Activated naive CD8-positive, alpha-beta T cell treated with anti-CD3 and anti-CD28 coated beads, Interleukin-2, amount 50 U/mL, for 16 hours (primary cell): ENCODE data around the gene PDYN.

Experiments
- DNase-seq: peaks from one replicate; pipeline ENCODE4 v3.0.0-alpha.2; 2020; ENCODE audit warnings: low read depth, low spot score

PDYN gene

DNA sequence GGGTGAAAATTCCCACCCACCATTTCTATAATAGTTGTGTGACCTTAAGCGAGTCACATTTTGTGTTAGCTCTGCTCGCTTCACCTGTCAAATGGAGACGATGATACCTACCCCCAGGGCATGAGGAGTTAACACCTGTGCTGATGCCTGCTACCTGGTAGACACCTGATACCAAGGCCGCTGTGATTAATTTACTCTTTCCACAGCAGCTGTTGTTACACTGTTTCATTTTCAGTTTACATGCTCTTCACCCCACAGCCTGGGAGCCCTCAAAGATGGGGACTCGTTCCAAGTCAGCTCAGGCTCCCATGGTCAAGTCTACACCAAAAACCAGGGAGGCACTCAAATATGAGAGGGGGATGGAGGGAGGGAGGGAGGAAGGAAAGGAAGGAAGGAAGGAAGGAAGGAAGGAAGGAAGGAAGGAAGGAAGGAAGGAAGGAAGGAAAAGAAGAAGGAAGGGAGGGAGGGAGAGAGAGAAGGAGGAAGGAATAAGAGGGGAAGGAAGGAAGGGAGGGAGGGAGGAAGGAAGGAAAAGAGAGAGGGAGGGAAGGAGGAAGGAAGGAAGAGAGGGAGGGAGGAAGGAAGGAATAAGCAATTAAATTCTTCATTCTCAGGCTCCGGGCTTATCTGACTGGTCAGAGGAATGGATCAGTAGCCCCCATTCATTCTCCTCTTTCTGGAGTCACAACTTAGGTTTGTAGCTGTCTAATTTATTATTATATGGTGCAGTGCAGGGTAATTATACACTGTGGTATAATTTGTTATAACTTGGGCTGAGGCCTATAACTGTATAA, 40.9 kb downstream of the PDYN start:
- DNase-seq: no peak

DNA sequence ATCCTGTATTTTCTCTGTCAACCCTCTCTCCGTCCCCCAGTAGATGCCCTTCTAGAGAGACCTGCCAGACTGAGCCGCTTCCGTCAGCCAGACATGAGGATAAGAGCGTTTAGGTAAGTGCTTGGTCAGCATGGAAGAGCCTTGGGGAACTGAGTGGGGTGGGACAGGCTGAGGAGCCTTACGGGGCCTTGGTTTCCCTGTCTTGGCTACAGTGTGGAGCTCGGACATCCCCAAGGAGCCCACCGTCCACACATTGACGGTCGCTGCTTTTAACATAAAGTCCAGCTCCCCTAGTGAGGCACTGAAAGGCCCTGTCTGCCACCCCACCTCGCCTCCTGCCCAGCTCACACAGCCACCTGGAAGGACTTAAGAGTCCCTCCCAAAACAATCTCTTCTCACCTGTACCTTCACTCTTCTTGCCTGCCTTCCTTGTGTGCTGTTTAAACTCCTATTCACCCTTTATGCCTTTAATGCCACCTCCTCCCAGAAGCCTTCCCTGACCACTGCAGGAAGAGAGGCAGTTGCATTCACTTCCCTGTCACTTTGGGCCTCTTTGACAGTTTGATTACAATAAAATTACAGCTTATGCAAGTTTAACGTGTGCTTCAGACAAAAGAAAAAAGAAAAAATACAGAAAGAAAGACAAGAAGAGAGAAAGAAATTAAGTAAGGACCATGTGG, 42.3 kb downstream of the PDYN start:
- DNase-seq: no peak

DNA sequence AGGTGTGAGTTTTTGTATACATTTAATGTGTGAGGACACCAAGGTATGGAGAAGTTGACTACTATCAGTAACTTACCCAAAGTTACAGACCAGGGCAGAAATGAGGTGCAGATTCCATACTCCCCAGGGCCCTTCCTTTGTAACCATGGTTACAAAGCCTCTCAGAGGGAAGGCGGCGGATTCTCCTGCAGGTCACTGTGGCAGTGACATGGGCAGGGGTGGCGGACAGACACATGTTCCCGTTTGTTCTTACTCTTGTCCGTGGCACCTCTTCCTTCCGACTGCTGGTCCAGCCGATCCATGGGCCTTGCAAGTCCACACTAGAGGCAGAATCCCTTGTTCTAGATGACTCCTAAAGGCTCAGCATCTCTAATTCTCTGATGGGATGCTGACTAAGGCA, 43.0 kb downstream of the PDYN start:
- DNase-seq: no peak

DNA sequence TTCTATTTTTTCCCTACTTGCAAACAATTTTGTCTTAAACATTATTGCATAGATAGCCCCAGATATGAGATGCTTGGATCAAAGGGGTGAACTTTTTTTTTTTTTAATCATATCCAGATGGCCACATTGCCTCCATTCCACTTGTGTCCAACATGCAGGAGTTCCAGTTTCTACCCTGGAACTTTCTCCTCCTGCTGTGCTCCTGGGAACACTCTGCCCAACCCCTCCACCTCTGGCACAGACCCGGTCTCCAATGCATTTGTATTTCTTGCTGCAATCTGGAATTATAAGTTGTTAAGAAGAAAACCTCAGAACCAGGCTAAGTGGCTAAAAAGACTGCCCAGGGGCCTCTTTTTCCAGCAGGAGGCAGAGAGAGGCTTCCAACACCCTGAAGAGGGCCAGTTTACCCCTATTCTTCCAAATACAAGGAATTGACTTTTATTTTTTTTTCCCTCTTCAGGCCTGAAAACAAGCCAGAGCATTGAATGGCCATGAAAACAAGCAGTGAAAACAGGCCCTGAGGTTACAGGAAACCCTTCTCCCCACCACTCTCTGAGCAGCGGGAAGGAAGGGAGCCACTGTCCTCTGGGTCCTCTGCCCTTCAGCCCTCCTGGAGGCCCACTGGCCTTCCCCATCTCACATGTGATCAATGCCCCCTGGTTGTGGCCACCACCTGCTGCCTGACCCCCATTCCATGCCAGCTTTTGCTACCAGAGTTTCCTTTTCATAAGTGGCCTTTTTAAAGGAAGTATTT, 44.3 kb downstream of the PDYN start:
- DNase-seq: no peak

DNA sequence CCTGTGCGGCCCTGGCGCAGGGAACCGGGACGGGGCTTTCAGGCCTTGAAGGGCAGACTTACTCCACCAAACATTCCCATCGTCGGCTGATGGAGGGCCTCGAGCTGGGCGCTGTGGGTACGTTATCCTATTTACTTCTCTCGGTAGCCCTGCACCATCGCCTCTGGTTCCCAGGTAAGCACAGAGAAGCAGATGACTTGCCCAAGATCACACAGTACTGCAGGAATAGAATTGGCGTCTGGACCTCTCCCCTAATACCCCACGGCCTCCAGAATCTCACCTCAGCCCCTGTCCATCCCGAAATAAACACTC, 46.4 kb downstream of the PDYN start:
- DNase-seq: no peak

DNA sequence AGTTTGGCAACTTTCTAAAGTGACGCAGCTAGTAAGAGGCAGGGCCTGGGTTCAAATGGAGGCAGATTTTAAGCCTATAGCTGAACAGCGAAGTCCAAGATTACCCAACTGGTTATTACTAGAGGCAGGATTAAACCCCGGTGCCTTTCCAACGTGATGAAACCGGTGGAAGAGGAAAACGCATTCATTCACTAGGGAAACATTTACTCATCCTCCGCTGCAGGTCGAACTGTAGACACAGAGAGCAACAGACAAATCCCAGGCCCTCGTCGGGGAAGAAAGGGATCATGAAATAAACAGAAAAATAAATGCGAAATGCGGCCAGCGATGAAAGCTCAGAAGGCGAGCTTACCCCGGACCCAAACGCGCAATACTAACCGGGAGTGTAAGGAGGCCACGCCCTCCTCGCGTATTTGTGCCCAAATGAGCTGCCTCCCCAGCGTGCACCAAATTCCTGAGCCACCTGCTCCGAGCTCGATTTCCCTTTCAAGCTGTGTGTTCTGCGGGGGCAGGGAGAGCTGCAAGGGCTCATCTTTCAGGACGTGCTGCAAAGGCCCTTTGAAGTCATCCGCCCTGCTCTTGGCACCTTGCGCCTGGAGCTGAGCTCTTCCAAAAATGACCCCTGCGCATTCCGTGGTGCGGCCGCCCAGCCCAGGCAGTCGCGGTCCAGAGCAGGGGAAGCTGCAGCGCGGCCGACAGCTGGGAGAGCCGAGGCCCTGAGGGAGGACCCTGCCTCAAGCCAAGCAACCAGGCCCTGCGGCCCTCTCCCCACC, 46.9 kb downstream of the PDYN start:
- DNase-seq: no peak

DNA sequence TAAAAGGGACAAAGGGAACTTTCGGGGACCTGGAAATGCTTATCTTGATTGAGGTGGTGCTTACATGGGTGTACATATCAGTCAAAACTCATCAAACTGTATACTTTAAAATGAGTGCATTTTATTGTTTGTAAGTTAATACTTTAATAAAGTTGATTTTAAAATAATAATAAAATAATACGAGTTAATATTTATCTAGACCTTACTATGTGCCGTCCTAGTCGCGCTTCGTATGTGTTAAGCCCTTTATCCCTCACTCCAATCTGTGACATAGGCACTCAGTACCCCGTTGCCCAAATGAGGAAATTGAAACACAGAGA, 47.5 kb downstream of the PDYN start:
- DNase-seq: no peak

DNA sequence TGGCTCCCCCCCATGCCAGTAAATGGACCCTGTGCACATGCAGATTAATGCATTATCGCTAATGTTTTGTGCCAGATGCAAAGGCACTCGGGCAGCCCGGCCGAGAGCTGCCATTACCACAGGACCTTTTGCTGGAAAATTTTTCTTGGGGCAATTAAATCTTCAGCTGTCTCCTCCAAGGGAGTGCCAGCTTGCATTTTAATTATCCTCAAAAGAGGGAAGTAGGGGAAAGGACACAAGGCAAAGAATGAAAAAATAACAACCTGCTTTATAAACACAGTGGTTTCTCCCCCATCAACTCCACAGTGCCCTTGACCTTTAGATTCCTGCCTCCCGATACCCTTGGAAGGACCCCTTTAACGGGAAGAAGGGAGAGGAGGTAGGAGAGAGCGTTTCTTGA, 48.2 kb downstream of the PDYN start:
- DNase-seq: no peak

DNA sequence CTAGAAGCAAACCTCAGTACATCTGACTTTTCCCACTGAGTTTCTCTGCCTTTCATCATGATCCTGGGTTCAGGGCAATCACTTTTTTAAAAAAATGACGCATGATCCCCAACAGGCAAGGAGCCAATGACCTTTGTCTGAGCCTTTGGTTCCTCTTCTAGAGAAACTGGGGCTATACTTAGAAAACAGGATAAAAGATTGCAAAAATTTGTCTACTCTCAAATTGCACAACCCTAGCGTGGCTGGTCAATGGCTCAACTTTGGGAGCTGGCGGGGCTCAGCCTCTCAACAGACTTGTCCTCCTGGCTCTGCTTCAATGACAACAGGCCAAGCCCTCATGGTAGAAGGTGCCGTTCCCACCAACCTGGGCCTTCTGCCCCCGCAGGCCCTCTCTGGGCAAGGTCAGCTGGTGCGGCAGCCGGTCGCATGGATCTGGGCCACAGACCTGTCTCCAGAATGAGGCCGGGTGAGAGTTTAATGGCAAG, 48.7 kb downstream of the PDYN start:
- DNase-seq: no peak

DNA sequence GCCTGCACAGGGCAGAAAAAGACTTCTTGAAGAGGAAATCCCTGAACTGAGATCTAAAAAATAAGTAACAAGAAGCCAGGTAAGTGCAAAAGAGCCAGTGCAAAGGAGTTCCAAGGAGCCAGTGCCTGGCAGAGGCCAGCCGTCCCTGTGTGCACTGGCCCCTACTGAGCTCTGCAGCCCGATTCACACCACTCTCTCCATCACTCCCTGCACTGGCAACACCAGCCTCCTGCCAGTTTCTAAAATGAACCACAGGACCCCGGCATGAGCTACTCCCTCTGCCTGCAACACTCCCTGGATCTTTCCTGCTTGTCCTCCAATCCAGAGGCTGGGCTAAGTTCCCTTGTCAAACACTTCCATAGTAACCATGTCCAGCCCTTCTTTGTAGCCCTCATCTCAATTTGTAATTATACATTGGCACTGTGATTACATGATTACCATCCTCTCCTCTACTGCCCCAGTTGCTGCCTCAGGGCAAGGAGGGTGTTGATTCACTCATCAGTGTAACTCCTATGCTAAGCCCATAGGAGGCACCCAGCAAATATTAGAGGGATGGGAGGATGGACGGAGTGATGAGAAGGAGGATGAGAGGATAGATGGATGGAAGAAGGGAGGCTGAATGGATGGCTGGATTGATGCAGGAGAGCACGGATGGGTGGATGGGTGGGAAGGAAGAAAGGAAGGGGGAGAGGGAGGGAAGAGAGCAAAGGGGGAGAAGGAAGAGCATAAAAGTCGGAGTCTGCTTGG, 49.3 kb downstream of the PDYN start:
- no peak for DNase-seq

DNA sequence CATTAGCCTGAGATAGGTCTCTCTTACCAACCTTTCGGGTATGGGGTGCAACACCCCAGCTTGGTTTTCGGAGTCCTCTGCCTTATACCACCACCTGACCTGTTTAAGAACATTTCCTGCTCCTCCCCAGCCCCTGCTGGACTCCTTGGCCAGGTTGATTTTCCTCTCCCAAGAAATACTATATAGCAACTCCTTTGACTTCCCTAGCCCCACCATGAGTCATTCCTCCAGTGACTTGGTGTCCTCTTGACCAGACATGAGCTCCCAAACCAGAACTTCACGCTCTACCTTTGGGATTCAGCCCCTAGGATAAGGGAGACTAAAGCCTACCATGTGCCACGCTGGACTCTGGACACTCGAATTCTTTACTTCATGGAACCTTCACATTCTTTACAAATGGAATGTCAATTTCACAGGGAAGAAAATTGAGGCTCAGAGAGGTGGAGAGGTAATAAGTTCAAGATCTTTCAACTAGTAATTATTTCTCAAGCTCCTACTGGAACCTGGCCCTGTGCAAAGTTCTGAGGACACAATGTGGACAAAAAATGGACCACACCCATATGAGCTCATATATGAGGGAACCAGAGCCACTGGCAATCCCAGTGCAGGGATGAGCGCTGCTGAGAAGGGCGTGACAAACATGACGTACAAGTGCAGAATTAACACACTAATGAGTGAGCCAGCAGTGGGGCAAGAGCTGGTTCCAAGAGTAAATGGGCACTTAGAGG, 50.4 kb downstream of the PDYN start:
- DNase-seq: no peak

DNA sequence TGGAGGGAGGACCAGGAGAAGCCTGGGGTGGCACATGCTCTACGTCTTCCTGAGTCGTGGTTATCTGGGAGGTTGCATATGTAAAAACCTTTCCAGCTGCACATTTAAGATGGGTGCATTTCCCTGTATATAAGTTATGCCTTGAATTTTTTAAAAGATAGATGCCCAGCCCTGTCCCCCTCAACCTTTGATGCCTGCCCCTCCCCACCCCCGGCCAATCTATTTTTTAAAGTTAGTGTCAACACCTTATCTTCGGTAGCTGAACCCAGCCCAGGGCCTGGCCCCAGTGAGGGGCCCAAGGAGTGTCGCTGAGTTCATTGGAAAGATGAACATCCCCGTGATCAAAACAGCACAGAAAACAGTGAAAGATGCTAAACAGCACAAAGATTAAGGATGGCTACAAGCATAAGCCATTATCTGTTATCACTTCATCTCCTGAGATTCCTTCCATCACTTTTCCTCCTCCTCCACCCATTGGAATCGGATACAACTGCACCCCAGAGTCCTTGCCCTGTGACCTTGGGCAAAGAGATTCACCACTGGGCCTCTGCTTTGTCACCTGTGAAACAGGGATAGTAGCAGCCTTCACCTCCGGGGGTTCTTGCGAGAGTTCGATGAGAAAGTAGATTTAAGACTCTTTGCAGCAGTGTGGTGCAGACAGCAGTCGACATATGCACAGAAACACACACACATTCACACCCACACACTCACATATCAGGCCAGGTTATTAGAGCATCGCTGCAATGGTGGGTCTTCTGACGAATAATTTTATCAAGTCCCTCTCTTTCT, 51.2 kb downstream of the PDYN start:
- no peak for DNase-seq

DNA sequence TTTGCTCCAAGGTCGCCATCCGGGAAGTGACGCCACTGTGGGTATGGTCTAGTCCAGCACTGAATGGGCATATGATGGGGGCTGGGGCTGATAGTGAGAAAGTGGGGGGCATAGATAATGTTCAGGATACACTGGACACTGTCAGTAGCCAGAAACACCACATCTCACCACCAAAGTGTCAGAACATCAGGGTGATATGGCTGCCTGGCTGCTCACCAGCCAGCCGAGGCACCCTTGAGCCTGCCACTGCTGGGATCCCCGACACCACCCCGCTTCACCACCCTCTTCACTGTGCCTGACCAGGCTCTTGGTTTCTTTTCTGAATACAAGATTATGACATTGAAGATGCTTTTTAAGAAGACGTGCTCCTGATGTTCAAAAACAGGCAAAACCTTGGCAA, 51.8 kb downstream of the PDYN start:
- DNase-seq: no peak

DNA sequence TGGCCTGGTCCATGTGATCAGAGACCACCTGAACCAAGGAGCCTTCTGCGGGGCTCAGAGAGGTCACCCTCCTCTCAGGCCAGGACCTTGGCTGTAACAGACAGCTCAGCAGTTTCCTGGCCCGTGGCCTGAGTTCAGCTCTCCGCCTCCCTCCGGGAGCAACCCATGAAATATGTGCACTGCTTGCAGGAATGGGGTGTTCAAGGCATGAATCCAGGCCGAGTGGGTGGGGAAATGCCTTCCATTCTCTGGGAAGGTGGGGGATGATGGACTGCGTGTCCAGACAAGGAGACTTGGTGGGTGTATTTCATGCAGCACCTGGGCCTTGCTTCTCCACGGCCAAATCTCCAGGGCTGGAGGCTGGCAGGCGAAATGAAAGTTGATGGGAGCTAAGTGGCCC, 52.6 kb downstream of the PDYN start:
- no peak for DNase-seq

DNA sequence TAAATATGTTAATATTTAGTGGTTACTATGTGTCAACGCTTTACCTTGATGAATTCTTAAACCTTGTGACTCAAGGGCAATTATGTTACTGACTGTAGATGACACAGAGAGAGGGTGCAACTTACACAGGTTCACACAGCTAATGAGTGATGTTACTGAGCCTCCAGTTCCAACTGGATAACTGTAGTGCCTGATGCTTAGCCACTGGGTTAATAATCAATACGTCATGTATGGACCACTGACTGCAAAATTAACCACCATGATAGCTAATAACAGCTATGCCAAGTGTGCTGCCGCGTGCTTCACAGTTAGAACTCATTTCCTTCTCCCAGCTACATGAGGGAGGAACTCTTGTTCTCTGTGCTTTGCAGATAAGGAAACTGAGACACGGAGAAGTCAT, 53.3 kb downstream of the PDYN start:
- no peak for DNase-seq

DNA sequence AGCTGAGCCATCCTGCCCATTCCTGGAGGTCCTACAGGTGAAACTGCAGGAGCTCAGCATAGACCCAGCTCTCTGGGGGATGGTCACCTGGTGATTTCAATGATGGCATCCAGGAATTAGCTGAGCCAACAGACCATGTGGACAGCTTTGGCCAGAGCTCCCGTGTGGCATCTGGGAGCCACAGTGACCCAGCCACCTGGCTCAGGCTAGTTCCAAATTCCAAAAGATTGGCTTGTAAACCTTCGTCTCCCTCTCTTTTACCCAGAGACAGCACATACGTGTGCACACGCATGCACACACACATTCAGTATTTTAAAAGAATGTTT, 54.6 kb downstream of the PDYN start:
- no peak for DNase-seq

DNA sequence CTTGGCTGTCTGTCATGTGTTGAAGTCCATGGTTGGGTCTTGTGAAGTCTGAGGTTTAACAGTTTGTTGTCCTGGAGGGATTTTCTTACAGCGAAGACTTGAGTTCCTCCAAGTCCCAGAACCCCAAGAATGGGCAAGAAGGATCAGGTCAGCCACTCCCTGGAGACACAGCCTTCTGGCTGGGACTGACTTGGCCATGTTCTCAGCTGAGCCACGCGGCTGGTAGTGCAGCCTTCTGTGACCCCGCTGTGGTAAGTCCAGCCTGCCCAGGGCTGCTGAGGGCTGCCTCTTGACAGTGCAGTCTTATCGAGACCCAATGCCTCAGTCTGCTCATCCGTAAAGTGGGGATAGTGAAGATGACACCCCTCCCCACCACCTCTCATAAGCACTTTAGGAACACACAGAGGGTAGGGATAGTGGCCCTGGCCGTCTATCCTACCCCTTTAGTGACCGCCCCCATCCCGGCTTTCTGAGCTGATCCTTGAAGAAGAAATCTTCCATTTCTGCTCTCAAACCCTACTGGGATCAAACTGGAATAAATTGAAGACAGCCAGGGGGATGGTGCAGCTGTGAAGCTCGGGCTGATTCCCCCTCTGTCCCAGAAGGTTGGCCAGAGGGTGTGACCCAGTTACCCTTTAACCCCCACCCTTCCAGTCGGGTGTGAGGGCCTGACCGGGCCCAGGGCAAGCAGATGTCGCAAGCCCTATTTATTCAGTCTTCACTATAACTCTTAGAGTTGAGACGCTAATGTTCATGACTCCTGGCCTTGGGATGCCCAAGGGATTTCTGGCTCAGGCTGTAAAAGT, 55.2 kb downstream of the PDYN start:
- DNase-seq: no peak

DNA sequence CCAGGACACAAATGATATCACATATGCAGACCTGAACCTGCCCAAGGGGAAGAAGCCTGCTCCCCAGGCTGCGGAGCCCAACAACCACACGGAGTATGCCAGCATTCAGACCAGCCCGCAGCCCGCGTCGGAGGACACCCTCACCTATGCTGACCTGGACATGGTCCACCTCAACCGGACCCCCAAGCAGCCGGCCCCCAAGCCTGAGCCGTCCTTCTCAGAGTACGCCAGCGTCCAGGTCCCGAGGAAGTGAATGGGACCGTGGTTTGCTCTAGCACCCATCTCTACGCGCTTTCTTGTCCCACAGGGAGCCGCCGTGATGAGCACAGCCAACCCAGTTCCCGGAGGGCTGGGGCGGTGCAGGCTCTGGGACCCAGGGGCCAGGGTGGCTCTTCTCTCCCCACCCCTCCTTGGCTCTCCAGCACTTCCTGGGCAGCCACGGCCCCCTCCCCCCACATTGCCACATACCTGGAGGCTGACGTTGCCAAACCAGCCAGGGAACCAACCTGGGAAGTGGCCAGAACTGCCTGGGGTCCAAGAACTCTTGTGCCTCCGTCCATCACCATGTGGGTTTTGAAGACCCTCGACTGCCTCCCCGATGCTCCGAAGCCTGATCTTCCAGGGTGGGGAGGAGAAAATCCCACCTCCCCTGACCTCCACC, 56.4 kb downstream of the PDYN start:
- DNase-seq: no peak
